ENCODE data around the gene DUSP15. TPM values are rescaled to one million over a fixed set of nuclear protein-coding genes. Genes with fewer than 3 reads are reported as not detected.
A peak's percentile ranks its signal among the peaks of the same experiment; 100 is the strongest.
"Not testable (repeated sequence)": the region's sequence is repeated elsewhere in the genome, so short reads cannot be mapped to it uniquely, and the experiment has no call there.

The DUSP15 gene
- 10 to 100 TPM in 5 of 8 experiments, 1 to 10 TPM in 3; 1.8 to 30.0 (median 14.5) TPM for total RNA-seq

GRCh38 chr20:31869942-31870725 lies at the start of gene DUSP15, which contains the start of gene TTLL9:
TSS of gene DUSP15 (minus strand) at chr20:31870527. CDS start at chr20:31870337, 190 bp downstream.
TSS of gene TTLL9 (plus strand) at chr20:31870634. CDS start at chr20:31871127, 493 bp downstream.
- in situ Hi-C loops (cut with MboI; ENCODE audit: low pct_unique_long_range_greater_than_20kb in 2 of 9, low sequenced_read_pairs in 9 of 9, unreplicated experiment in 9 of 9), result loop anchor here in 1 of 9 experiments (25.0 kb wide), 1 partner anchor 92 kb away; the partner anchor contains the start of genes PDRG1 and XKR7
- 0 to 4% (median 0%) methylated on average over 1 to 4 of the region's 80 CpGs; no CpG with 5 or more reads in 6 of the 10 experiments for WGBS, 10 experiments
- Histone ChIP-seq H3K27ac (peak within 1 kb of the TSS; percentile 81 to 95), H3K4me1 (replicated peaks in 1 of 2) (peaks cover 22 to 32% of the 10 kb centered on the region in 2 donors), H3K4me3 (peak within 1 kb of the TSS; percentile 71 to 97 (median 79))
- peak; percentile 85 to 91 (median 88) for ATAC-seq (replicated peaks in 6 of 8)

DNA sequence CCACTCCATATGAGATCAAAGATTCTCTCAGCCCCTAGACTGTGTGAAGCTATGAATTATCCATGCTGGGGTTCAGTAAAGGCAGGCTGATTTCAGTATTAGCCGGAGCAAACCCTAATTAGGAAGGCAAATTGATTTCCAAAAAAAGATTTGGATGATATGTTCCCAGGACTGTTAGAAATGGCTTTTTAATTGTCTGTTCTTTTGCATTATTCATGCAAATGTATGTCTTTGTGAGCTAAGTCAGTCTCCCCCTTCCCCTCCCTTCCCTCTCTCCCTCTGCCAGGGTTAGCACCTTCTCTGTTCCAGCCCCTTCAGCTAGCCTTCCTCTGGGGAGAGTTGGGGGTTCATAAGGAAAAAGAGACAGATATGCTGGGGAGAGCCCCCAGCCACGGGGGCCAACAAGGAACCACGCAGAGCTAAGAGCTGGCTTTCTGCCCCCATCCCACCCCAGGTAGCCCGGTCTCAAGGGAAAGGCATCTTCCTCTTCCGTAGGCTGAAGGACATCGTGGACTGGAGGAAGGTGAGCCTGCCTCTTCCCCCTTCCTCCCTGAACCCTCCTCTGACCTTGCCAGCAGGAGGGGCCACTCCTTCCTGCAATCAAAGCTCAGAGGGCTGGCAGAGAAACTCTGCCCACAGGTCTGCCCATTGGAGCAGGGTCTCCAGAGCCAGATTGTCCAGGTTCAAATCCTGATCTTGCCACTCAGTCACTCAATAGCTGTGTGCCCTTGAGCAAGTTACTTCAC lies 49.3 kb upstream of the DUSP15 start:
- in situ Hi-C loops (cut with MboI; ENCODE audit: low pct_unique_long_range_greater_than_20kb in 2 of 9, low sequenced_read_pairs in 9 of 9, unreplicated experiment in 9 of 9), result no loop called here
- Histone ChIP-seq H3K4me3 (no peak overlapping the region), H3K4me1 (replicated peaks in 1 of 2) (peaks cover 0 to 5% of the 10 kb centered on the region in 2 donors), H3K27ac (no peak overlapping the region)
- peak in 6 of 8 experiments; percentile 21 to 89 (median 45) for ATAC-seq (replicated peaks in 6 of 8)
- WGBS, 10 experiments, result 0 to 54% (median 15%) methylated on average over 1 to 6 of the region's 6 CpGs; no CpG with 5 or more reads in 4 of the 10 experiments

DNA sequence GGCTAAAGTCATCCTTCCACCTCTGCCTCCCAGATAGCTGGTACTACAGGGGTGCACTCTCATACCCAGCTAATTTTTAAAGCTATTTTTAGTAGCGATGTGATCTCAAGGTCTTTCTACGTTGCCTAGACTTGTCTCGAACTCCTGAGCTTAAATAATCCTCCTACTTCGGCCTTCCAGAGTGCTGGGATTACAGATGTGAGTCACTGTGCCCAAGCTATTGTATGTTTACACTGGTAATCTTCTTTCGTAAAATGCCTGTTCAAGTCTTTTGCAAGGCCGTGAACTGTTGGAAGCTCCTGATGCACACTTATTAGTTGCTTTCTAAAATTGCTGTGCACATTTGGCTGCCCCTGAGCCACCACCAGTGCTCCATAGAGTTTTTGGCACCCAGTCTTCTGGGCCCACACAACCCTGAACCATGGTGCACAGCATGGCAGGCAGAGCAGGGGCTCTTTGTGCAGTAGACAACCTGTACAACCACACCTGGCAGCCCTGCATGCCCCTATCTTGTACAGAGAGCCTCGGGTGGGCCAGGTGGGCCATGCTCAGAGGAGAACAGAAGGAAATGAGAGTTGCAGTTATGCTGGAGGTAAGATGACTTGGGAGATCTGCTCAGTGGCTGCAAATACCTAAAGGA lies 48.3 kb upstream of the DUSP15 start:
- no peak overlapping the region for H3K27ac ChIP-seq
- H3K4me1 ChIP-seq (replicated peaks in 1 of 2), result peaks cover 0 to 5% of the 10 kb centered on the region in 2 donors
- no peak for ATAC-seq (replicated peaks in 6 of 8)
- WGBS, 10 experiments, result 60 to 95% (median 86%) methylated on average over 1 to 6 of the region's 7 CpGs; no CpG with 5 or more reads in 4 of the 10 experiments
- in situ Hi-C loops (cut with MboI; ENCODE audit: low pct_unique_long_range_greater_than_20kb in 2 of 9, low sequenced_read_pairs in 9 of 9, unreplicated experiment in 9 of 9), result no loop called here
- no peak overlapping the region for H3K4me3 ChIP-seq

GRCh38 chr20:31917962-31918412 lies 47.7 kb upstream of the DUSP15 start:
- H3K4me1 ChIP-seq (replicated peaks in 1 of 2); in situ Hi-C loops (cut with MboI; ENCODE audit: low pct_unique_long_range_greater_than_20kb in 2 of 9, low sequenced_read_pairs in 9 of 9, unreplicated experiment in 9 of 9); H3K27ac ChIP-seq; H3K4me3 ChIP-seq: not testable (repeated sequence)
- ATAC-seq (replicated peaks in 6 of 8), result peak in 2 of 8 experiments; percentile 27 to 49
- WGBS, 10 experiments, result 17 to 73% (median 43%) methylated on average over 2 to 7 of the region's 7 CpGs; no CpG with 5 or more reads in 4 of the 10 experiments

DNA sequence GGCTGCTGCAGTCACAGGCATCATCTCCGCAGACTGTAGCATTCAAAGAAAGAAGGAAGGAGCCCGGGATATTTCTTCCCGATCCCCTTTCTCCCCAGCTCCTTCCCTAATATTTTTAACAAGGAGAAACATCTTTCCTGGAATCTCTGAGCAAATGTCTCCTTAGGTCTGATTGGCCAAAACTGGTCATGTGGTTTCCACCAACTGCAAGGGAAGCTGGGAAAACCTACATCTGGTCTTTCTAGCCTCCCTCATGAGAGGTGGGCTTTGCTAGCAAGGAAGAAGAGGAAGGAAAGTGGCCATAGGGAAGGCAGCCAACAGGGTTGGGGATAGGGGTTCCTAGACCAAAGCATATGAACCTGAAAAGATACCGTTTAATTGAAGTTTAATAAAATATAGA lies 46.4 kb upstream of the DUSP15 start:
- in situ Hi-C loops (cut with MboI; ENCODE audit: low pct_unique_long_range_greater_than_20kb in 2 of 9, low sequenced_read_pairs in 9 of 9, unreplicated experiment in 9 of 9), result no loop called here
- WGBS, 10 experiments, result 10 to 100% (median 89%) methylated on average over 1 to 4 of the region's 4 CpGs; no CpG with 5 or more reads in 1 of the 10 experiments
- Histone ChIP-seq H3K4me3 (no peak overlapping the region), H3K27ac (no peak overlapping the region), H3K4me1 (replicated peaks in 1 of 2) (peaks cover 0 to 5% of the 10 kb centered on the region in 2 donors)
- ATAC-seq (replicated peaks in 6 of 8), result no peak

DNA sequence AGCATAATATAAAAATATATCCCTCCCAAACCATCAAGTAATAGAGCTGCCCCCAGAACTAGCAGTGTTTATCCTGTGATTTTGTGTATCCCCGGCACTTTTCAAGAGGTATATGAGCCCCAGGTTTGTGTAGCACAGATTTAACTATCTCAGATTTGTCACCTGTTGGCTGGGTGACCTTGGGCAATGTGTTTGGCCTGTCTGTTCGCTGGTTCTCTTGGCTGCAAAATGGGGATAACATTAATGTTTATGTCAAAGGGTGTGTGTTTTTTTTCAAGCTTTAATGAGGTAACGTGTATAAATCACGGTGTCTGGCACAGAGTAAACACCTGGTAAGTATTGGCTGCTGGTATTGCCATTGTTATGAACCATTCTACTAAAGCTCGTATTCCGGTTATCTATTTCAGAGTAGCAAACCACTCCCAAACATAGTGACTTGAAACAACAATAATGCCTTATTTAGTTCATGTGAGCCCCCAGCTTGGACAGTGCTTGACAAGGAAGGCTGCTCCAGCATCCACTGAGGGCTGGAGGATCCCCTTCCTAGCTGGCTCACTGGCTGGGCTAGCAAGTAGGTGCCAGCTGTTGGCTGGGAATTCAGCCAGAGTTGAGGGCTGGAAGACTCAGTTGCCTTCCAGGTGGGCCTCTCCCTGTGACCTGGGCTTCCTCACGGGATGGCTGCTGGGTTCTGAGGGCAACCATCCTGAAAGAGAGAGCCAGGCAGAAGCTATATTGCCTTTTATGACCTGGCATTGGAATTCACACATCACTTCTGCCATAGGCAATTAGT lies 45.4 kb upstream of the DUSP15 start:
- Histone ChIP-seq H3K4me1 (replicated peaks in 1 of 2) (peaks cover 0 to 5% of the 10 kb centered on the region in 2 donors), H3K4me3 (no peak overlapping the region), H3K27ac (no peak overlapping the region)
- in situ Hi-C loops (cut with MboI; ENCODE audit: low pct_unique_long_range_greater_than_20kb in 2 of 9, low sequenced_read_pairs in 9 of 9, unreplicated experiment in 9 of 9), result no loop called here
- ATAC-seq (replicated peaks in 6 of 8), result no peak
- WGBS, 10 experiments, result 40 to 100% (median 88%) methylated on average over 2 to 6 of the region's 7 CpGs; no CpG with 5 or more reads in 1 of the 10 experiments

DNA sequence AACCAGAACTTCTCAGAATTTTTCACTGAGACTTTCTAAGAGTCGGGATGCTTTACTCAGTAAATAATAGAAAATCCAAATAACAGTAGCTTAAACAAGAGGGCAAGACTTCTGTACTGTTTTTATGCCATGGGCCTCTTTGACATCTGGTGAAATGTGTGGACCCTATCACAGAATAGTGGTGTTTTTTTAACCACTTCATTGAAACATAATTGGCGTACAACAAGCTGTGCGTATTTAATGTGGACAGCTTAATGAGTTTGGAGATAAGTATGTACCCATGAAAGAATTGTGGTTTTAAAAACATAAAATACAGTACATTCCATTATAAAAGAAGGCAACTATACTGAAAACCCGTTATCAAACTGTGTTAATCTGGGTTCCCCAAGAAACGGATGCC lies 43.8 kb upstream of the DUSP15 start:
- in situ Hi-C loops (cut with MboI; ENCODE audit: low pct_unique_long_range_greater_than_20kb in 2 of 9, low sequenced_read_pairs in 9 of 9, unreplicated experiment in 9 of 9), result no loop called here
- no peak overlapping the region for H3K27ac ChIP-seq
- H3K4me1 ChIP-seq (replicated peaks in 1 of 2), result peaks cover 0 to 5% of the 10 kb centered on the region in 2 donors
- 60 to 94% (median 74%) methylated on average over 2 to 5 of the region's 5 CpGs; no CpG with 5 or more reads in 1 of the 10 experiments for WGBS, 10 experiments
- no peak overlapping the region for H3K4me3 ChIP-seq
- ATAC-seq (replicated peaks in 6 of 8), result no peak

GRCh38 chr20:31913431-31914157 lies 43.3 kb upstream of the DUSP15 start:
- Histone ChIP-seq H3K27ac (no peak overlapping the region), H3K4me1 (replicated peaks in 1 of 2) (peaks cover 0 to 5% of the 10 kb centered on the region in 2 donors), H3K4me3 (no peak overlapping the region)
- ATAC-seq (replicated peaks in 6 of 8), result peak in 1 of 8 experiments; percentile 16
- in situ Hi-C loops (cut with MboI; ENCODE audit: low pct_unique_long_range_greater_than_20kb in 2 of 9, low sequenced_read_pairs in 9 of 9, unreplicated experiment in 9 of 9), result no loop called here
- 40 to 86% (median 79%) methylated on average over 1 to 10 of the region's 15 CpGs; no CpG with 5 or more reads in 3 of the 10 experiments for WGBS, 10 experiments

- Histone ChIP-seq H3K27ac (no peak overlapping the region), H3K4me1 (replicated peaks in 1 of 2) (no peaks in the 10 kb centered on the region), H3K4me3 (no peak overlapping the region)
- ATAC-seq (replicated peaks in 6 of 8), result no peak
- WGBS, 10 experiments, result 72 to 100% (median 91%) methylated on average over 1 to 3 of the region's 4 CpGs; no CpG with 5 or more reads in 2 of the 10 experiments
- in situ Hi-C loops (cut with MboI; ENCODE audit: low pct_unique_long_range_greater_than_20kb in 2 of 9, low sequenced_read_pairs in 9 of 9, unreplicated experiment in 9 of 9), result no loop called here
Observed at GRCh38 chr20:31910071-31910803, 39.9 kb upstream of the DUSP15 start.

GRCh38 chr20:31909253-31910070 lies 39.1 kb upstream of the DUSP15 start:
- H3K4me1 ChIP-seq (replicated peaks in 1 of 2), result no peaks in the 10 kb centered on the region
- in situ Hi-C loops (cut with MboI; ENCODE audit: low pct_unique_long_range_greater_than_20kb in 2 of 9, low sequenced_read_pairs in 9 of 9, unreplicated experiment in 9 of 9), result no loop called here

More at GRCh38 chr20:31909253-31910070, 39.1 kb upstream of the DUSP15 start:
- Histone ChIP-seq H3K27ac (no peak overlapping the region), H3K4me3 (no peak overlapping the region)
- no peak for ATAC-seq (replicated peaks in 6 of 8)
- 50 to 100% (median 80%) methylated on average over 1 to 4 of the region's 17 CpGs; no CpG with 5 or more reads in 3 of the 10 experiments for WGBS, 10 experiments

Measured in motor neuron (in vitro differentiated cells).